K562 (cell line): ENCODE data around the gene LLPH. TPM values are rescaled to one million over a fixed set of nuclear protein-coding genes. Genes with fewer than 3 reads are reported as not detected.
"Not testable (repeated sequence)": the region's sequence is repeated elsewhere in the genome, so short reads cannot be mapped to it uniquely, and the experiment has no call there.

Experiments
- ATAC-seq: fragments of 200-7000 bp; cut with Tn5 transposase; 3 replicates; pipeline ENCODE4 v1.9.1; 2020; ENCODE audit warnings: moderate library complexity
- BruUV-seq: library from RNA; stranded (reverse); fragments of 400-500 nt; replicated peaks from 2 replicates; lab custom pipeline; 2021; lab: Mats Ljungman, UMichigan
- CTCF ChIA-PET: fragments of 300-600 bp; formaldehyde crosslinking; extraction: SDS; loops from one replicate; lab custom pipeline; 2021; ENCODE audit warnings: low intra/inter-chr PET ratio; lab: Yijun Ruan, JAX
- POLR2A ChIA-PET: fragments of 300-600, 350-650 bp; sonication (Branson Sonifier 250); formaldehyde crosslinking; extraction: SDS; loops from one replicate; lab custom pipeline; 2021; ENCODE audit warnings: antibody characterized with exemption, inconsistent platforms; lab: Yijun Ruan, JAX
- DNase-seq, 4 experiments: peaks; one replicate each; pipeline versions ENCODE4 v3.0.0 to v3.0.0-alpha.2; 2011 to 2018; ENCODE audit warnings: low spot score in 3 of 4, mixed read lengths in 3 of 4; ENCODE audit errors: extremely low read depth in 1 of 4
- FAIRE-seq: peaks from 2 replicates; lab custom pipeline; 2011; peaks lifted over from hg19 to GRCh38; lab: Jason Lieb, UNC
- H2AFZ ChIP-seq: 2 replicates; pipeline ENCODE4 v1.6.0; 2011; ENCODE audit warnings: low read depth, low read length, control low read depth, inconsistent platforms
- H3K27ac ChIP-seq: fragments of 200-600 bp; 3 replicates; pipeline ENCODE4 v1.8.0; 2011; ENCODE audit warnings: low read depth, mild to moderate bottlenecking, control low read depth, inconsistent platforms, low read length, moderate library complexity, mixed read lengths; ENCODE audit errors: extremely low read depth
- H3K27me3 ChIP-seq, 2 experiments: fragments of 300-600 bp in 1 of 2; 2 replicates in 1 of 2; 3 replicates in 1 of 2; pipeline versions ENCODE4 v1.6.0 to v1.8.0; 2011; ENCODE audit warnings: inconsistent platforms in 2 of 2, low read length in 2 of 2, mild to moderate bottlenecking in 1 of 2, mixed read lengths in 1 of 2, moderate library complexity in 1 of 2; ENCODE audit not compliant: control insufficient read depth in 2 of 2, insufficient read depth in 2 of 2
- H3K36me3 ChIP-seq: fragments of 300-600 bp; 3 replicates; pipeline ENCODE4 v1.8.0; 2011; ENCODE audit warnings: mild to moderate bottlenecking, low read length, inconsistent platforms; ENCODE audit not compliant: control insufficient read depth, insufficient read depth
- H3K4me1 ChIP-seq, 2 experiments: fragments of 200-600 bp in 1 of 2; replicated peaks in 1 of 2; 2 replicates in 1 of 2; 3 replicates in 1 of 2; pipeline versions ENCODE4 v1.5.1 to v1.8.0; 2011; ENCODE audit warnings: inconsistent platforms in 2 of 2, low read length in 2 of 2, mild to moderate bottlenecking in 1 of 2, mixed read lengths in 1 of 2, moderate library complexity in 1 of 2; ENCODE audit not compliant: control insufficient read depth in 2 of 2, insufficient read depth in 2 of 2
- H3K4me2 ChIP-seq: 2 replicates; pipeline ENCODE4 v1.6.1; 2011; ENCODE audit warnings: low read length, control low read depth, inconsistent platforms, mixed read lengths; ENCODE audit not compliant: insufficient read depth
- H3K4me3 ChIP-seq: fragments of 200-600 bp; sonication (generic), shearing (Covaris generic); 2 replicates; pipeline ENCODE4 v1.5.1; 2016; ENCODE audit warnings: control low read depth, inconsistent platforms
- H3K79me2 ChIP-seq: fragments of 200-600 bp; 3 replicates; pipeline ENCODE4 v1.8.0; 2011; ENCODE audit warnings: low read length, inconsistent platforms; ENCODE audit not compliant: control insufficient read depth, insufficient read depth
- H3K9ac ChIP-seq, 2 experiments: 2 replicates each; pipeline versions ENCODE4 v1.6.0 to v1.6.1; 2011; ENCODE audit warnings: low read depth in 2 of 2, low read length in 2 of 2, control low read depth in 1 of 2, inconsistent platforms in 1 of 2, mild to moderate bottlenecking in 1 of 2, mixed read lengths in 1 of 2; ENCODE audit not compliant: insufficient read depth in 1 of 2
- H3K9me1 ChIP-seq: one replicate; pipeline ENCODE4 v1.6.0; 2011; ENCODE audit warnings: inconsistent platforms, mild to moderate bottlenecking, low read length, moderate library complexity; ENCODE audit not compliant: control insufficient read depth, insufficient read depth
- H3K9me3 ChIP-seq: replicated peaks from 2 replicates; pipeline ENCODE4 v1.5.1; 2011; ENCODE audit warnings: low read depth, low read length, inconsistent platforms; ENCODE audit not compliant: control insufficient read depth, insufficient read depth
- H4K20me1 ChIP-seq: replicated peaks from 2 replicates; pipeline ENCODE4 v1.6.1; 2011; ENCODE audit warnings: low read length, inconsistent platforms, mixed read lengths; ENCODE audit not compliant: control insufficient read depth, insufficient read depth
- RB1 ChIP-seq: fragments of 450-650 bp; IDR thresholded peaks from 2 replicates; pipeline ENCODE4 v1.6.1; 2017; ENCODE audit warnings: low read depth, mild to moderate bottlenecking
- RBM15 ChIP-seq: fragments of 200-400 bp; formaldehyde crosslinking; IDR thresholded peaks from 2 replicates; pipeline ENCODE4 v1.6.1; 2018; ENCODE audit warnings: mild to moderate bottlenecking, low read length, moderate library complexity; ENCODE audit not compliant: insufficient read depth
- ZBTB33 ChIP-seq: sonication (generic); formaldehyde crosslinking; IDR thresholded peaks from 2 replicates; pipeline ENCODE4 v1.8.1; 2023; ENCODE audit warnings: mild to moderate bottlenecking, missing genetic modification reagents
- WGBS: fragments of 100-300 bp; shearing (Covaris generic); methylation state at CpG from one replicate; pipeline ENCODE4 v1.1.6; 2016; ENCODE audit warnings: low coverage, mixed read lengths; ENCODE audit not compliant: insufficient coverage; ENCODE audit errors: missing lambda C conversion rate; 5-methylcytosine and 5-hydroxymethylcytosine counted together
- in situ Hi-C: fragments of 300-500 bp; cut with MboI; formaldehyde crosslinking; loops from 4 replicates; pipeline ENCODE4 v1.15.0; 2018; ENCODE audit warnings: inconsistent platforms, mixed read lengths
- intact Hi-C: fragments of 100-400 bp; cut with micrococcal nuclease; formaldehyde crosslinking; loops from 2 replicates; pipeline ENCODE4 v1.14.2; 2022
- polyA plus RNA-seq, 8 experiments: library from polyadenylated mRNA; depleted of rRNA in 4 of 8; stranded (reverse) in 5 of 8; unstranded in 3 of 8; fragments of >200 nt; fragmentation: Nextera tagmentation in 2 of 8; fragmentation: Illumina TruSeq in 1 of 8; extraction: Ambion mirVana in 2 of 8; extraction: Trizol in 1 of 8; gene quantifications; 2 replicates each; pipeline versions ENCODE4 v1.2.1 to v1.2.3, GENCODE V29; 2011 to 2014; ENCODE audit warnings: inconsistent platforms in 1 of 8, missing spikeins in 1 of 8
- total RNA-seq, 7 experiments: library from RNA; depleted of rRNA in 6 of 7; stranded (reverse); fragments of >200 nt in 6 of 7; fragmentation: Illumina TruSeq in 2 of 7; extraction: Trizol in 2 of 7; gene quantifications; 2 replicates each; pipeline versions ENCODE4 v1.2.1 to v1.2.3, GENCODE V29; 2011 to 2021; ENCODE audit warnings: low replicate concordance in 1 of 7

The LLPH gene
- total and polyA plus RNA-seq, 9 of the 15 experiments (the other 6 are each of a cell fraction or from before 2014, with no cell fraction given) = 19.1 to 87.3 (median 59.6) TPM

- Histone ChIP-seq H3K27me3 (no peaks in the 10 kb centered on the region), H3K27ac (no peak overlapping the region), H3K9me3 (no peaks in the 10 kb centered on the region), H4K20me1 (no peaks in the 10 kb centered on the region)
- in situ Hi-C loops = no loop called here
- 0% methylated on average over 1 of the region's 1 CpG for WGBS
- intact Hi-C loops = no loop called here
- TF ChIP-seq RB1 = no peak
- no peak for TF ChIP-seq RBM15
- TF ChIP-seq, all 486 proteins: peak for 0
- H3K4me2 ChIP-seq = no peak overlapping the region
- no peaks in the 10 kb centered on the region for H3K36me3 ChIP-seq
- H3K79me2 ChIP-seq = no peaks in the 10 kb centered on the region
- CTCF ChIA-PET = no interaction called here
- no peak overlapping the region for H3K9ac ChIP-seq
- H3K4me3 ChIP-seq = no peak overlapping the region
- H3K9me1 ChIP-seq = no peaks in the 10 kb centered on the region
- no peak overlapping the region for H2AFZ ChIP-seq
- POLR2A ChIA-PET = no interaction called here
- no peak for ATAC-seq
- no peak for DNase-seq
- peaks cover 0 to 3% of the 10 kb centered on the region in 2 experiments; a peak in 1 of 5 replicates for H3K4me1 ChIP-seq
- FAIRE-seq = no peak
- no TSS peak for BruUV-seq
Measured at GRCh38 chr12:66176105-66176900, 45.8 kb upstream of the LLPH start.

GRCh38 chr12:66174391-66175325, 44.1 kb upstream of the LLPH start:
- H3K9me1 ChIP-seq, FAIRE-seq, BruUV-seq, DNase-seq, in situ Hi-C loops, H3K4me2 ChIP-seq, CTCF ChIA-PET, H3K9me3 ChIP-seq, H3K9ac ChIP-seq, H3K27me3 ChIP-seq, H3K4me3 ChIP-seq, H3K27ac ChIP-seq, H4K20me1 ChIP-seq, H3K36me3 ChIP-seq, H2AFZ ChIP-seq, H3K79me2 ChIP-seq, H3K4me1 ChIP-seq, intact Hi-C loops, POLR2A ChIA-PET, ATAC-seq: not testable (repeated sequence)
- peak; percentile 84 for TF ChIP-seq ZBTB33 (CRISPR knock-in tag)
- WGBS = 73% methylated on average over 19 of the region's 54 CpGs
